Skin epidermis (tissue), 12 donors: ENCODE results near the gene SCGB1C1.
A peak's percentile ranks its signal among the peaks of the same experiment; 100 is the strongest.
"Not testable (repeated sequence)": the region's sequence is repeated elsewhere in the genome, so short reads cannot be mapped to it uniquely, and the experiment has no call there.

Experiments
- H3K27ac ChIP-seq, 21 experiments: fragments of 200-600 bp; sonication (generic) in 11 of 21; one replicate each; pipeline ENCODE4 v1.5.0; 2020; ENCODE audit warnings: mild to moderate bottlenecking in 3 of 21, inconsistent platforms in 2 of 21, moderate library complexity in 2 of 21
- H3K4me3 ChIP-seq, 7 experiments: fragments of 200-600 bp; sonication (generic) in 2 of 7; one replicate each; pipeline ENCODE4 v1.5.0; 2020; ENCODE audit warnings: inconsistent platforms in 2 of 7, mild to moderate bottlenecking in 2 of 7, moderate library complexity in 1 of 7

SCGB1C1 gene

DNA sequence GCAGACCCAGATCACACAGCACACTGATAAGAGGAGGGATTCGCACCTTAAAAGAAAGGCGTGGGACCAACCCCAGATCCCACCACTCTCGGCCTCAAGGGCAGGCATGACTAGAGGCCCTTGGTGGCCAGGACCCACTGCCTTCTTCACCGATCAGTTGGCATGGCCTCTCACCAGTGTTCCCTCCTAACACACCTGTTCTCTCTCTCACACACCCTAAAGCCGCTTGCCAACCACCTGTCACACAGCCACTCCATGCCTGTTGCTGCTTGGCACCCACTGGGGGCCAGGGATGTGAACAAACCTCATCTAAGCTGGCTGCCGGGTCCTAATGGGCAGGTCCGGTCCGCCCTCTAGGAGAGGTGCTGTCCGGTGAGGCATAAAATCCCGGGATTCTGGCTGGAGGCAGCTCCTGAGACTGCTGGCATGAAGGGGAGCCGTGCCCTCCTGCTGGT lies at the start of gene SCGB1C1:
Gene SCGB1C1, plus strand, starts transcription at position 405 of the 455 bp plus-strand sequence. Its CDS starts 22 bp downstream, at position 427.
- H3K27ac ChIP-seq, H3K4me3 ChIP-seq: not testable (repeated sequence)

DNA sequence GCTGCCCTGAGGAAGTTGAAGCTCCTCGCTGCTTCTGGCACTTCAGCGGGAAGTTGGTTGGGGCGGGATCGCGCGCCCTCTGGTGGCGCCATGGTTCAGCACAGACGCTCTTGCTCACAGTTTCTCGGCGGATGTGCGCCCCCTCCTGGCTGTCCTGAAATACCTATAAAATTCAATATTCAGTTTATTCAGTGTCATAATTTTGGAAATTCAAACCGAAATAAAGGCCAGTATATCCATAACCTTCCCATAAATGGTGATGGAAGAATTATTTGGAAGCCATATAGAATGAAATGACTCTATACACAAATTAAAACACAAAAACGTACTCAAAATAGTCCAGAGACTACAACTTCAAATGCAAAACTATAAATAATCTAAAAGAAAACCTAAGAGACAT lies 12.6 kb upstream of the SCGB1C1 start:
- not testable (repeated sequence) for H3K4me3 ChIP-seq, H3K27ac ChIP-seq

DNA sequence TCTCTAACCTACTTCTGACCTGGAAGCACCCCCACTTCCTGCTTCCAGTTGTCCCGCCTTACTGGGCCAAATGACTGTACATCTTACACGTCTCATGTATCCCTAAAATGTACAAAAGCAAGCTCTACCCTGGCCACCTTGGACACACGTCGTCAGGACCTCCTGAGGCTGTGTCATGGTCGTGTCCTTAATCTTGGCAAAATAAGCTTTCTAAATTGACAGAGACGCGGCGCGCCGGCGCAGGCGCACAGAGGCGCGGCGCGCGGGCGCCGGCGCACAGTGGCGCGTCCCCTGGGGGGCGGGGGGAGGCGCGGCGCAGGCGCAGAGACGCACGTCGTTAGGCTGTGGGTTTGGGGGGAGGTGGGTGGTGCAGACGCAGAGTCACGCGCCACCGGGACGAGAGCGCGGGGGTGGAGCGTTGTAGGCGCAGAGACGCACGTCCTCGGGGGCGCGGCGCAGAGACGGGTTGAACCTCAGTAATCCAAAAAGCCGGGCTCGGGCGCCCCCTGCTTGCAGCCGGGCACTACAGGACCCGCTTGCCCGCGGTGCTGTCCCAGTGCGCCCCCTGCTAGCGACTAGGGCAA lies 3.6 kb upstream of the SCGB1C1 start:
- not testable (repeated sequence) for H3K4me3 ChIP-seq, H3K27ac ChIP-seq

DNA sequence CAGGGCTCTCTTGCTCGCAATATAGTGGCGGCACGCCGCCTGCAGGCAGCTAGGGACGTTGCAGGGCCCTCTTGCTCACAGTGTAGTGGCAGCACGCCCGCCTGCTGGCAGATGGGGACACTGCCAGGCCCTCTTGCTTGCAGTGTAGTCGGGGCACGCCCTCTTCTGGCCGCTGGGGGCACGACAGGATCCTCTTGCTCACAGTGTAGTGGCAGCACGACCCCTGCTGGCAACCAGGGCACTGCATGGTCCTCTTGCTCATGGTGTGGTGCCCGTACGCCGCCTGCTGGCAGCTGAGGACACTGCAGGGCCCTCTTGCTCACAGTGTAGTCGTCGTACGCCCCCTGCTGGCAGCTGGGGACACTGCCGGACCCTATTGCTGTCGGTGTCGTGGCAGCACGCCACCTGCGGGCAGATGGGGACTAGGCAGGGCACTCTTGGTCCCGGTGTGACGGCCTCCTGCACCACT lies 3.0 kb upstream of the SCGB1C1 start:
- not testable (repeated sequence) for H3K4me3 ChIP-seq, H3K27ac ChIP-seq

DNA sequence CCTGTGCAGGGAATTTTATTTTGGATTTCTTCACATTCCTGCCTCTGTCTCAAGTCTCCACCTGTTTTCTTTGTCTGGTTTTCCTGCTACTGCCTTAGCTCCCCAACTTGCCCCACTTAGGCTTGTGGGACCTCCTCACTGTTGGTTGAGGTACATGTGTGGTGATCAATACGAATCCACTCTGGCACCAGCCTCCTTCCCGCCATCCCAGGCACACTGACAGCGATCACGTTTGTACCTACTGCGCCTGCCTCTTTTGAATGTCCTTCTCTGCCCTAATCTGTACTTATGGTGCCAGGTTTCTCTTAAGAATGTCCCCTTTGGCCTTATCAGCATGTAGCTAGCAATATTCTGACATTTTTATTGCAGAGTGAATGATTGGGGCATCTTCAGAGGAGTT lies 2.3 kb upstream of the SCGB1C1 start:
- H3K4me3 ChIP-seq, H3K27ac ChIP-seq: not testable (repeated sequence)

DNA sequence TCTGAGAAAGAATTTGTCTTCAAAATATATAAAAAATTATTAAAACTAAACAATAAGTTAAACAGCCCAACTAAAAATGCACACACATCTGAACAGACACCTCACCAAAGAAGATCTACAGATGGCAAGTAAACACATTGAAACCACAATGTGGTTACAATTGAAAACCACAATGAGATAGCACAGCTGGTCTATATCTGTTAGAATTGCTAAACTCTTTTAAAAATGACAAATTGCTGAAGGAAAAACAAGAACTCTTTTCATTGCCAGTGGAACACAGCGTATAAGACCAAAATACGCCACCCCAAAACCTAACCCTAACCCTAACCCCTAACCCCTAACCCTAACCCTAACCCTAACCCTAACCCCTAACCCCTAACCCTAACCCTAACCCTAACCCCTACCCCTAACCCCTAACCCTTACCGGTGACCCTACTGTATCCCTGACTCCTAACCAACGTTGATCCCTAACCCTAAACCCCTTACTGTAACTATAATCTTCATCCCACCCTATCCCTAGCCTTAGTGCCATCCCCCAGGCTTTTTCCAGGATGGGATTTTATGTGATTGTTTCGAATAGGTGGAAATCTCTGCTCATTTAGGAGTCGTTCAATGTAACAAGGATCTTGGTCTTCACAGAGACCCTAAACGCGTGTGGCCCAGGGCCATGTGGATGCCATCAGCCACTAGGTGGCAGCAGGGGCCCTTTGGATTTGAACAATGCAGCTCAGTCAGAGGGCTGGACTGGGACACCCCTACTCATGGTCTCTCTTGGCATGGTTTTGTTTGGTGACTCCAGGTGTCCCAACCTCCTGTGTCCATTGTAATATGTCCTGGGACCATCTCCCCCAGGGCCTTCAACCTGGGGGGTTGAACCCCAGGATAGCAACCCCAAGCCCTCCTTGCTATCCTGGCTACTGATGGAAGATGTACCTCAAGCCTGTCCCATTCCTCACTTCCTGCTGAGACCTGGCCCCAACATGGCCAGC lies 1.1 kb upstream of the SCGB1C1 start:
- not testable (repeated sequence) for H3K4me3 ChIP-seq

DNA sequence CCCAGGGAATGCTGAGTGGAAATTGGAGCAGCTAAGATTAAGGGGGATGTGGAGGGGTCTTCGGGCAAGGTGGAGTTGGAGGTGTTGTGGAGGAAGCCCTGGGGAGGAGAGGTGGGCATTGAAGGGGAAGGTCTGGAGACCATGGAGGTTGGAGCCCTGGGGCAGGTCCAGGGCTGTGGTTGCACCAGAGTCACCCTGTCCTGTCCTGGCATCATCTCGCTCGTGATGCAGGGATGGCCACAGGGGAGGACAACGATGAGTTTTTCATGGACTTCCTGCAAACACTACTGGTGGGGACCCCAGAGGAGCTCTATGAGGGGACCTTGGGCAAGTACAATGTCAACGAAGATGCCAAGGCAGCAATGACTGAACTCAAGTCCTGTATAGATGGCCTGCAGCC lies 603 bp downstream of the SCGB1C1 start:
- not testable (repeated sequence) for H3K4me3 ChIP-seq, H3K27ac ChIP-seq

More for the DNA sequence above, 1.1 kb upstream of the SCGB1C1 start:
- not testable (repeated sequence) for H3K27ac ChIP-seq

DNA sequence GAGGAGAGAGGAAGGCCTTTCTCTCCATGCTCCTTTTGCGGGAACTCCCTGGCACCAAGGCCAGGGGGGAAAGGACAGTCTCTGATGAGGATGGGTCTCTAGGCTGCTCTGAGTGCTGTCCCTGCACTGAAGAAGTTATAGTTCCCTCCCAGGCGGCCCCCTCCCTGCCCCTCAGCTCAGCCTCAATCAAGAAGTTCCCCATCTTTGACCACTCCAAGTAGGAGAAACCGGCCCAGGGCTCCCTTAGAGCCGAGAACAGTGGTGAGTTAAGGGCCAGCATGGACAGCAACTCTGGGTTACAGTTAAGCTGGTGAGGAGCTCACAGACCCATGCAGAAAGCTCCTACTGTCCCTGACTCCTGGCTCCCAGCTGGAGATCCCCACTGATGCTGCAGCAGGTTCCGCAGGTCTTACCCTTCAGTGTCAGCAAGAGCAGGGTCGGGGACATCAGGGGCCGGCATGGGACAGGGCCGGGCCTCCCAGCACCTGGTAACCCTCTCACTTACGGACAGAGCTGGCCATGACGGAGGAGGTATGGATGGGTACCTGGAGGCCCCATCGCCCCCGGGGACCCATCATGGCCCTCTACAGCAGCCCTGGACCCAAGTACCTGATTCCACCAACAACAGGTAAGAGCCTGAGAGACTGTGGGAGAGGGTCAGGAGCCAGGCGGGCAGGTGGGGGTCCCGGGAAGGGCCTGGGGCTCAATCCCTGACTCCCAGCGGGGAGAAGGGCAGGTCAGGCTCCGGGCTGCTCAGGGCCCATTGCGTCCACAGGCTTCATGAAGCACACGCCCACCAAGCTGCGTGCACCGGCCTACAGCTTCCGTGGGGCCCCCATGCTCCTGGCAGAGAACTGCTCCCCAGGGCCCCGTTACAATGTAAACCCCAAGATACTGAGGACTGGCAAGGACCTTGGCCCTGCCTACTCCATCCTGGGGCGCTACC lies 4.2 kb downstream of the SCGB1C1 start:
- Histone ChIP-seq H3K4me3 (no peak overlapping the region), H3K27ac (no peak overlapping the region)

DNA sequence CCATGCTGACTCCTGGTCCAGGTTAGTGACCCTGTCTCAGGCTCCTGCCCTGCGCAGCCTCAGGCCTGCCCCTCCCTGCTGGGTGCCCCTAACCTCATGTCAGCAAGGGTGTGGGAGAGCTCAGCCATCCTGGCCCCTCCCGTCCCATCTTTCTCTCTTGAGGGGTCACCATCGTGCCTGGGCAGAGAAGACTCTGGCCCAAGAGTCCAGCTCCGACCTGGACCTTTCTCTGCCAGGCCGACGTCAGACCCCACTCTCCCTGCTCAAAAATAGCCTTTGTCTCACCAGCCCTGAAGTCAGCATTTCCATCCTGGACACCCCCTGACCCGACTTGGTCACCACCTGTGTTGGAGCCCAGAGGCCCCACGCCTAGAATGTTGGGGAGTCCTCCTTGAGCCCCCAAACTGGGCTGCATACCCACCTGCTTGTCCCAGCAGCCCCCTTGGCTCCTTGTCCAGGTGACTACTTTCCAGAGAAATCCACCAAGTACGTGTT lies 4.9 kb downstream of the SCGB1C1 start:
- Histone ChIP-seq H3K4me3 (no peak overlapping the region), H3K27ac (no peak overlapping the region)

DNA sequence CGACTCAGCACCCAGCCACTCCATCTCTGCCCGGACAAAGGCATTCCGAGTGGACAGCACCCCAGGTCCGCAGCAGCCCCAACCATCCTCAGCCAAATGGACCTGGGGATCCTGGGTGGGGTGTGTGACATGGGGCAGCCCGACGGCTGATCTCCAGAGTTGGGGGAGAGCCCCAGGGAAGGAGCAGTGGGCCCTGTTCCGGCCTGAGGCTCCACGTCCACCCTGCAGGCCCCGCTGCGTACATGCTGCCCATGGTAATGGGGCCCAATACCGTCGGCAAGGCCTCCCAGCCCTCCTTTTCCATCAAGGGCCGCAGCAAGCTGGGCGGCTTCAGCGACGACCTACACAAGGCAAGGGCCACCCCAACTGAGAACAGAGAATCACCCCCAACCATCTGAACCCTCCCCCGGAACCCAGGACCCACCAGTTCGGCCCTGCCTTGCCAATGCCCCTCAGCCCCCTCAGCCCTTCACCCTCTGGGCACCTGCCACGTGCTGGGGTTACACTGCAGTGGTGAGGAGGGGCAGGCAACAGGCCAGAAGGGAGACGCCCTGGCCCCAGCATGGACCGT lies 5.4 kb downstream of the SCGB1C1 start:
- no peak overlapping the region for H3K4me3 ChIP-seq
- no peak overlapping the region for H3K27ac ChIP-seq

DNA sequence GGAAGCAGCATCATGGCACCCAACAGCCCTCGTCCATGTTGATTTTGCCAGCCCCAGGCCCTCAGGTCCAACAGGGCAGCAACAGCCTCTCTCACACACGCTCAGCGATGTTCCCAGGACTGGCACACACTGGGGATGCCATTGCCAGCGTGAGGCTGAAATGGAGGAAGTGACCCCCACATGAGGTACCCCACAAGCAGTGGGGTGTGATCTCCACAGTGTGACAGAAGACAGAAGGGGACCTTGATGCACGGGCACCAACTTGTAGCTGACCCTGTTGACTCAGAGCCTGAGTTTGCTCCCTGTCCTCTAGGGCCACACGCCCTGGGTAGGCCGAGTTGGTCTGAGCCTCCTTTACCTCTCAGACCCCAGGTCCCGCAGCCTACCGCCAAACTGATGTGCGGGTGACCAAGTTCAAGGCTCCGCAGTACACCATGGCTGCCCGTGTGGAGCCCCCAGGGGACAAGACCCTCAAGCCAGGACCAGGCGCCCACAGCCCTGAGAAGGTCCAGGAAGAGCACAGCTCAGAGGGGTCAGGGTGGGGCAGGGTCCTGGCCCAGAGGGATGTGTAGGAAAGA lies 6.2 kb downstream of the SCGB1C1 start:
- no peak overlapping the region for H3K4me3 ChIP-seq
- H3K27ac ChIP-seq, result no peak overlapping the region

DNA sequence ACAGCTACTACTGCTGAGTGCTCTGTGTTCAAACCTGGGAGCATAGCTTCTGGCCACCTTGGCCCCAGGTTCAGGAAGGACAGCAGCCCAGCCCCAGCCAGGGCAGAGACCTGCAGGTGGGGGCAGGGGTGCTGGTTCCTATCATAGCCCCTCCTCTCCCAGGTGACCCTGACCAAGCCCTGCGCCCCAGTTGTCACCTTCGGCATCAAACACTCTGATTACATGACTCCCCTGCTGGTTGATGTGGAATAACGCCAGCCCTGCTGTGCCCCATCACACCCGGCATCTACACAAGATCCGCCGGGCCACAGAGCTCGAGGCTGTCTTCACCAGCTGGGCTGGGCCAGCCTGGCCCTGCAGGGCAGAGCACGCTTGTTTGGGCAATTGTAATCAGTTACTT lies 6.9 kb downstream of the SCGB1C1 start:
- H3K27ac ChIP-seq, result no peak overlapping the region
- no peak overlapping the region for H3K4me3 ChIP-seq

DNA sequence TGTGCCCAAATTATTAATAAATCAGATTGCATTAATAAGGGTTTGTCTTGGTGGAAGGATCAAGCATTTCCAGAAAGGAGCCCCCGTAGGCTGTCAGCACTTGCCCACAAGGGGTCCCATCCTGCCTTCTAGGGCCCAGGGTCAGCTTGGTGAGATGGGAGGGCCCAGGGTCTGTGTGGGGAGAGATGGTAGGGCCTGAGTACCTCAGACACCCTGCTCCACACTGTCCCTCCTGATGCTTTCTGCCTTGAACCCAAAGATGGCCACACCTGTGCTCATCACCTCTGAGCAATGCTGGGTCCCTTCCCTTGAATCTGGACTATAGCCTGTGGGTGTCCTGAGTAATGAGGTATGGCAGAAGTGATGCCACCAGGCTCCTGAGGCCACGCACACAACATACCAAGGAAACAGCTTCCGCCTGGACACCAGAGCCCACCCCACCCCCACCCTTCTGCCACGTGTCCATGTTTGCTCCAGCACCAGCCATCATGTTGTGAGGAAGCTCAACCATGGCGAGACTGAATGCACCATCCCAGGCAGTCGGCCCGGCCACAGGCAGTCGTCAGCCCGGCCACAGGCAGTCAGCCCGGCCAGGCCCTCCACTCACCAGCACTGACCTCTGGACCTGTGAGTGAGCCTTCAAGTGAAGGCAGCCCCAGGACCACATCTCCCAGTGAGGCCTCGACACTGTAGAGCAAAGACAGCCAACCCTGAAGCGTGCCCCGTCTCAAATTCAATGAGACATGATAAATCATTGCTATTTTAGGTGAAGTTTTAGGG lies 7.5 kb downstream of the SCGB1C1 start:
- no peak overlapping the region for H3K4me3 ChIP-seq
- no peak overlapping the region for H3K27ac ChIP-seq

DNA sequence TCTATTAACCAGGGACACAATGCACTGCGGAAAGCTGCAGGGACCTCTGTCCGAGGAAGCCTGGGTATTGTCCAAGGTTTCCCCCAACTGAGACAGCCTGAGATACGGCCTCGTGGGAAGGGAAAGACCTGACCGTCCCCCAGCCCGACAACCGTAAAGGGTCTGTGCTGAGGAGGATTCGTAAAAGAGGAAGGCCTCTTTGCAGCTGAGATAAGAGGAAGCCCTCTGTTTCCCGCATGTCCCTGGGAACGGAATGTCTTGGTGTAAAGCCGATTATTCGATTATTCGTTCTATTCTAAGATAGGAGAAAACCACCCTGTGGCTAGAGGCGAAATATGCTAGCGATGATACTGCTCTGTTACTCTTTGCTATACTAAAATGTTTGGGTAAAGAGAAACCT lies 9.1 kb downstream of the SCGB1C1 start:
- Histone ChIP-seq H3K4me3 (no peak overlapping the region), H3K27ac (no peak overlapping the region)

DNA sequence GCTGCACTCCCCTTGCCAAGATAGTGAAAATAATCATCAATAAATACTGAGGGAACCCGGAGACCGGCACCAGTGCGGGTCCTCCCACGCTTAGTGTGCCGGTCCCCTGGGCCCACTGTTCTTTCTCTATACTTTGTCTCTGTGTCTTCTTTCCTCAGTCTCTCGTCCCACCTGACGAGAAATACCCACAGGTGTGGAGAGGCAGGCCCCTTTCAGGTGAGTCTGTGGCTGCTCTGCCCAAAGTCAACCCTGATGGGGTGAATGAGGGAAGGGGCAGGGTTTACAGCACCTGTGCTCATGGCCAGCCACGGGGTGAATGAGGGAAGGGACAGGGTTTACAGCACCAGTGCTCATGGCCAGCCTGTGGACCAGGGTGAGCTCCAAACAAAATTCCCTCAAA lies 9.6 kb downstream of the SCGB1C1 start:
- no peak overlapping the region for H3K4me3 ChIP-seq
- peak overlapping the region in 1 of 21 experiments; percentile 14 for H3K27ac ChIP-seq

DNA sequence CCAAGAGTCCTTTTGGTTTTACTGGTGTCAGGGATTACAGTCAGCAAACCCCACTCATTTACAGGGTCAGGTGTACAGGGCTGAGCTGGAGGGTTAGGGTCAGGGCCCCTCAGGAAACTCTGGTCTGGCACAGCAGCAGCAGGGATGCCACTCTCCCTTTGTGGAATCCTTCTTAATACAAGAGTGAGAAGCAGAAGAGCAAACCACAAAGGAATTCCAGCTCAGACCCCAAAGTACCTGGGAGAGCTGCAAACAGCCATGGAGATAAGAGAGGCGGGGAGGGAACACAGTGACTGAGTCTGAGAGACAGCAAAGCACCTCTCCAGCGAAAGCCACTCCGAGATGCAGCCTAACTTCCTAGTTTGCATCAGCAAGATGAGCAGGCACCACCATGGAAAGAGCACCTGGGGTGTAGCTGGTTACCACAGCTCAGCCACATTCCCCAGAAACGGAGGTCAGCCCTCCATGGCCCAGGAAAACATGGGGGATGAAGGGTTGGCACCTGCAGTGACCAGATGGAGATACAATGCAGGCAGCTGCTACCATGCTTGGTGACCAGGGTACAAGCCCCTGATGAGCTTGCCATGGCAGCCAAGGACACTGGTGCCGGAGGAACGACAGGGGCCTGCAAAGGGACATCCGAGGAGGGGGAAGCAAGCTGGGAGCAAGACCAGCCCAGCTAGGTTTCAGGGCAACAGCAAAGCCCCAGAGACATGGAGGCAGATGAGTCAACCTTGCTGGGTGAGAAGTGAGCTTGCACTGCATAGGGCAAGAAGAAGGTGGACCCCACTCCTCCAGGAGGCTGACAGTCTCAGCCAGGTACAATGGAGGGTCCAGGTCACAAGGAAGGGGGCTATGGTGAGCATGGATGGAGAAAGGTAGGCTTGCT lies 10.4 kb downstream of the SCGB1C1 start:
- H3K4me3 ChIP-seq, result no peak overlapping the region
- peak overlapping the region in 3 of 21 experiments; percentile 12 to 26 (median 14) for H3K27ac ChIP-seq

DNA sequence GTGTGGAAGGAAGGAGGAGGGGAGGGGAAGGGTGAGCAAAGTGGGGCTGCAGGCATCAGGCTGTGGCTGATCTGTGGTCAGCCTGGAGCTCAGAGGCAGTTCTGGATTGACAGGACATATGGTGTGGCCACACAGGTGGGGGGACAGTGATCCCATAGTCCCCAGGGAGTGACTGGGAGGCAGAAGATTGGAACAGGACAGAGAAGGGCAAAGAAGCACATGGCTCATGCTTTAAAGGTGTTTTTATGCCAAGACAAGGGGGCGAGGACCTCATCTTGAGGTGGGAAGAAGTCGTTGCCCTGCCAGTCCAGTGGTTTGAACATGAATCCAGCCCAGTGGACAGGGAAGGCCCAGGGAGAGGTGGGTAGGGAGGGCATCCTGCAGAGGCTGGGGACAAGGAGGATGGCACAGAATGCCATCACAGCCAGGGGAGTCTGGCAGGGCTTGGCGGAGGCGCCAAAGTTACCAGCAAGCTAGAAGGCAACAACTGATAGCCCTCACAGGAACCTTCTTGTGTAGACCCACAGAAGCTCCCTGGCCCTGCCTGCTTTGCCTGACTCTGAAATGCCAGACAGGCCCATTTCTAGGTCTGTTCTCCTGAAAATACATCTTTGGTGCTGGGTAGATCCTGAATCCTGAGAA lies 11.2 kb downstream of the SCGB1C1 start:
- Histone ChIP-seq H3K4me3 (no peak overlapping the region), H3K27ac (peak overlapping the region in 2 of 21 experiments; percentile 12 to 26)
